HG02759 (cell line): ENCODE measurements around the gene NID1.
"Not testable (repeated sequence)": the region's sequence is repeated elsewhere in the genome, so short reads cannot be mapped to it uniquely, and the experiment has no call there.

Experiments
- ATAC-seq: cut with Tn5 transposase; IDR thresholded peaks from one replicate; pipeline ENCODE4 v1.9.1; 2021; ENCODE audit warnings: mild to moderate bottlenecking, moderate library complexity; ENCODE audit not compliant: unreplicated experiment

Gene NID1

DNA sequence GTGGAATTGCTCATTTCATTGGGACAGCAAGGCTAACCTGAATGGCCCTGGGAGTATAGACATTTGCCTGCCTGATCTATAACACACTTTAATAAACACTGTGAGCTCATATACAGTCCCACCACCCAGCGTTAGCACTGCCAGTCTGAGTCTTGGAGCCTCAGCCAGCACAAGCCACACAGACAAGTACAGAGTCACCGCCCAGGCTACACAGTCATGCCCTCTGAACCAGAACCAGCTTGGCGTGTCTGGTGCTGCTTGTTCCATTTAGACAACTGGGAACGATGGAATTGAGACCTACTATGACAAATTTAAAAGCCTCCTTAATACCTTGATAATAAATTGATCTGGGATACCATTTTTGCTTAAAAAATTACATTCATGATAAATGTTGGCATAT lies 31.6 kb downstream of the NID1 start:
- no peak for ATAC-seq

DNA sequence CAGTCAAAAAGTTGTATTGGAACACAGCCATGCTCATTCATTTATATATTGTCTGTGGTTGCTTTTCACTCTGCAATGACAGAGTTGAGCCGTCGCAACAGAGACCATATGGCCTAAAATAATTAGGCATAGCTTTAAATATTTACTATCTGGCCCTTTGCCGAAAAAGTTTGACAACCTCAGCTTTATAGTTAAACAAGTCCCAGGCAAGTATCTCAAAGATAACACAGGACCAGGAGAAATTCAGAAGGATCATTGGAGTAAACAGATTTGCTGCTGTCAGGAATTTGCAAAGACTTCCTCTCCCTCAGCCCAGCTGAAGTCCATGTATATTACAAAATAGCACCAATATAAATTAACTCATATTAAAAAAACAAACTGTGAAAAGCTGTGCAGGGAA lies 34.4 kb downstream of the NID1 start:
- no peak for ATAC-seq

DNA sequence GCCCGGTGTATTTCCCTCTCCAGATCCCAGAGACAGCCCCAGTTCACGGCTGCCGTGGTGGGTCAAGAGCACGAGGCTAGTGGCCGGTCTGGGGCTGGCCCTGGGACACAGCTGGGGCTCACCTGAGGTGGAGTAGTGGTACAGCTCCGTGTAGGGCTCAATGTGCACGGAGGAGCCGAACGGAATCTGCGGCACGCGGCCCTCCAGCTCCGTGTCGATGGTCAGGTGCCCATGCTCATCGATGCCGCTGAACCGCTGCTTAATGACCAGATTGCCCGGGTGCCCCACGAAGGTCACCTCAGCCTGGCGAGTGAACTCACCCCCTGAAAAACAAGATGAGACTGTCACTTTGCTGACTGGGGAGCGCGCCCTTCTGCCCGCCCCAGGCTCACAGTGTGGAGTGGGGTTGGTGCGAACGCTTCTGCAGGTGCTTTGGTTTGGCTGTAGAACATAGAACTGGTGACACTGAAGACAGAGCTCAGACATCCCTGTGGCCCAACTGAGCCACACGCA lies 35.4 kb downstream of the NID1 start:
- ATAC-seq, result no peak

DNA sequence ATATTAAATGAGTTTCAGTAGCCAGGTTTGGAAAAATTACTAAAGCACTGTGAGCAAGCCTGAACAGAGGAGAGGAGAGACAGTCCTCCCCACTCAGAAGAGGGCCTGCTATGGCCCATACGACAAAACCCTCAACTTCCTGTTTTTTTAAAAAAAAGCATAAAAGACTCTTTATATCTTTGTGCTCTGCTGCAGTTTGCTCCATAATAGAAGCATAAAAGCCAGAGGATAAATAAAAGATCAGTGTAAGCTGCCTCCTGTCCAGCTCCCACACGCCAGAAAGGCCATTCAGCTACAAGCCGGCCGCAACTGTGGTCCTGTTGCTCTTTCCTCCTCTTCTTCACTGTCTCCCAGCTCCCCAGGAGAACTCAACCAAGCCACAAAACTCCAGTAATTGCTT lies 37.8 kb downstream of the NID1 start:
- no peak for ATAC-seq

DNA sequence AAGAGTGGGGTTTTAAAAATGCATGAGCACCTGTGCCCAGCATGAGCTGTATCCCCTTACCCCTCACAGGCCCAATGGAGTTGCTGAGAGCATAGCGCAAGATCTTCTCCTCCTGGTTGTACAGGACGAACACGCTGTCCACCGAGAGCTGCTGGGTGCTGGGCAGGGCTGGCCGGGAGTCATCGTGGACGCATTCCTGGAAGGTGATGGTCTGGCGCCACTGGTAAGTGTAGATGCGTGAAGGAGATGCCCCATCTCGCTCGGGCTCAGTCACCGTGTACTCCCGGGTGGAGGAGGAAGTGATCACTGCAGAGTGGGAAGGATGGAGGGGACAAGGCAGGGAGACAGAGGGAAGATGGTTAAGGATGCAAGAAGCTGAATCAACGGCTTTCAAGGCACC lies 39.1 kb downstream of the NID1 start:
- ATAC-seq, result no peak

DNA sequence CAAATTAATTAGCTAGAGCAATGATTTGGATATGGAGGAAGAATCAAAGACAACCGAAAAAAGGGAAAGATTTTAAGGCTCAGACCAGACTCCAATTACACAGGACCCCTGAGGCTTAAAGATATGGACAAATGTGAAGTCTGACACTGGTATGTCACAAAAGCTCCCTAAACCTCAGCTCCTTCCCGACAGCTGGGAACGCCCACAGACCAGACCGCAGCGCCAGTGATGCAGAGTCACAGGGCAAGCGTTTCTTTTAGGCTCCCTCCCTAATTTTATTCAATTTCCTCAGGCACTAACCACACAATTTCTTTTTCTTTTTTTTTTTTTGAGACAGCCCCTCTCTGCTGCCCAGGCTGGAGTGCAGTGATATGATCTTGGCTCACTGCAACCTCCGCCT lies 40.2 kb downstream of the NID1 start:
- ATAC-seq, result no peak

DNA sequence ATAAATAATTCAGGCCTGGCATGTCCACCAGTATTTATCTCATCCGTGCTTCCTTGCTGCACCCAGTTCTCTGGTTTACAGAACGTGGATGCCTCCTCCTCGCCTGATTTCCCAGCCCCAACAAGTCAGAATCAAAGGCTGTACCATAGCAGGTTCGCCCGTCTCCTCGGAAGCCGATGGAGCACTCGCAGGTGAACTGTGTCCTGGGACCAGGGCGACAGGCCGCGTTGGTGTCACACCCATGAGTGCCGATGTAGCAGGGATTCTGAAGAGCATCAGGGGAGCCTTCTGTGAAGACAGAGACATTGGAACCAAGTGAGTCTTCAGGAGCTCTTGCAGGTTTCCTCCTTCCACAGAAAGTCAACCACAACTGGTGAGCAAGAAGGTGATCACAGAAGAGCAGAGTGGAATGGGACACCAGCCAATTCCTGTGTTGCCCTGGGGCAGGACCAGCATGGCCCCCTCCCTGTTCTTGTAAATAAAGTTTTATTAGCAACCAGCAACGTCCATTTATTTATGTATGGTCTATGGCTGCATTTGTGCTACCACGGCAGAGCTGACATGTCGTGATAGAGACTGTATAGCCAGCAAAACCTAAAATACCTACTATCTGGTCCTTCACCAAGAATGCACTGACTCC lies 40.8 kb downstream of the NID1 start:
- ATAC-seq, result no peak

DNA sequence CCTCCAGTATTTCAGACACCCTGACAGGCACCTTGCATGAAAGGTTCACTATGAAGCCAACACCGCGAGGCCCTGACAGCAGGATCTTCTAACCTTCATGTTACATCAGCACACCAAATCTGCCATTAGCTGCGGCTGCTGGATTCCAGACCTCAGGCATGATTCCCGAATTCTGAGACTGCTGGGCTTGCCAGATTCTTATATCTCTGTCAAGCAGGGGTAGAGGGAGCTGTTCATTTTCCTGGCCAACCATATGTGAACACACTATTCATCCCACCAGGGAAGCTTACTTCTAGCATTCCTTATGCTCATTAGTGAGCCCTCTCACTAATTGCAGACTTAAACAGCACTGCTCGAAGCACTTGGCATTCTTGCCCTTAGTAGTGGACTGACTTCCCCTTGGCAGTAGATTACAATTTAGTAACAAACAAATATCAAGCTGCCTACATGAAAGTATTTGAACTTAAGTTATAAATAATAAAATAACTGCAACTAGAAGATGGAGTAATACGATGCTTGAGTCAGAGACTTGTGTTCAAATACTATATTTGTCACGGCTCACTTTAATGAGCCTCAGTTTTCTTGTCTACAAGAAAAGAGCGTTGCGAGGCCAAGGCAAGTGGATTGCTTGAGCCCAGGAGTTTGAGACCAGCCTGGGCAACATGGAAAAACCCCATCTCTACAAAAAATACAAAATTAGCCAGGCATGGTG lies 43.3 kb downstream of the NID1 start:
- ATAC-seq, result no peak

DNA sequence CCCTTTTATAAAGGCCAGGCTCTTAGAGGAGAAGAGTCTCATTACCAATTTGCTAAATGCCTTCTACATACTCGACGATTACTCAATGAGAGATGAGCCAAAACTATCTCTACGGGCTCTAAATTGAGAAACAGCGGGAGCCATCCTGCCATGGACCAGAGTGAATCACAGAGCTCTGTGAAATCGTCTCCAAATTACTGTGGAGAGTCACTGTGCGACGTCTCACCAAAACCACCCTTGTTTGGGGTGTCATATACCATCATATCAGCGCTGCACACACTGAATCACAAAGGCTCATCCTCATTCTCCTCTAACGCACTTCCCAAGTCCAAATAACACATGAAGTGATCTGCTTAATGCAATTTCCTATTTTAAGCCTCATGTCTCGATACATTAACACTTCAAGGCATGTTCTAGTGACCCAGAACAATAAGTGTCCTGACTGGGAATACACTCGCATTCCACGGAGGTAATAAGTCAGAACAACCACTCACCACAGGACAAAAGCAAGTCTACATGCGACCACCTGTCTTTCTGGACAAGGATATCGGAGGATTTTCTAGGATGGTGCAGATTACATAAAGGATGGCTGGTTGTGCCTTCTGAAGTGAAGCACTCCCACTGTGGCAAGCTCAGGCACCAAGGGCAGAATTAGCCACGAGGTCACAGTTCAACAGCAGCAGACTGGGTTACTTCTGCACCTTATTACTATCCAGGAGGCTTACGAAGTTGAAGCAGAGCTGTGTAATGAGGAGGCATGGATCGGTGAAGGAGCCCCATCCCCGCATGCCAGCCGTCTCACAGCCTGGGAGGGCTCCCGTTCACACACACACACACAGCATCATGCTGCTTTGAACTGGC lies 44.3 kb downstream of the NID1 start:
- no peak for ATAC-seq

DNA sequence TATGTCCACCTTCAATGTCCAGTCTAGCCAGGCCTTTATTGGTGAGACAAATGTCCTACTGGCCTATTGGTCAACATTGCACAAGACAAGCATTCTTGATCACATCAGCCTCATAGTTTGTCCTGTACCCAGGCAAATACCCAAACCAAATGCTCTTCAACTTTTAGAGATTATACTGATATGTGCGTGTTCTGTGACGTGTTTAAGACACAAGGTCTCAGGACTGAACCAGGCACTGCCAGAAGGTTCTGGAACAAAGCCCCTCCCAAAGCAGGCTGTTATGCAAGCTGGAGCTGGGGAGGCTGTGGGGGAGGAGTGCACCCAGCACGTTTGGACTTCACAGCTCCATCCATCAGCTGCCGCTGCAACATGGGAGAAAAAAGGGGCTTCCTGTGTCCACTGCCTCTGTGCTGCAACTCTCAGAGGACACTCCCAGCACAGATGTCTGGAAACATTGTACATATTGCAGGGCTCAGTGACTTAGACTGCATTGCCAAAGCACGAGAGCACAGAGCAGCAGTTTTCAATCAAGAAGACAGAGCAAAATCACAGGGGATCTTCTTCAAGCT lies 45.9 kb downstream of the NID1 start:
- ATAC-seq, result no peak

DNA sequence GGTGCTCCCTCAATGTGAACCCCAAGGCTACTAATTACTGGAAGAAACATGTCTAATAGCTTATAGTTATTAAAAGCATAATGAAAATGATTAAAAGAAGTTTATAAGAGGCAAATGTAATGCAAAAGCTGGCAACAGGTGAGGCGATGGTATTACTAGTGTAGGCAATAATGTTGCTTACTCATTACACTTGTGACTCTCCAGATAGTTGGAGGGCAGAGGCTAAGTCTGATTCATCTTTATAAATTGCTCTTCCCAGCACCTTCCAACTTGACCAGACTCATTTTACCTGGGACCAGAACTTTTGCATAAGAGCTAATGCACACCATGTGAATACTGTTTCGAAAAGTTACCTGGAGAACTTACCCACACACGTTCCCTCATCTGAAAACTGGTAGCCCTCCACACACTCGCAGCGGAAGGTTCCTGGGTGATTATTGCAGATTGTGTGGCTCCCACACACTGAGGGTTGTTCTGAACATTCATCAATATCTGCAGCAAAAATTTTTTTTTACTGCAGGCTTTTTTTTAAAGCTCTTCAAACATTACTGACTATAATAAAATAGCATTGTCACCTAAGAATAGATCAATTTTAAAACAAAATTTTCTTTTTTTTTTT lies 48.0 kb downstream of the NID1 start:
- no peak for ATAC-seq

DNA sequence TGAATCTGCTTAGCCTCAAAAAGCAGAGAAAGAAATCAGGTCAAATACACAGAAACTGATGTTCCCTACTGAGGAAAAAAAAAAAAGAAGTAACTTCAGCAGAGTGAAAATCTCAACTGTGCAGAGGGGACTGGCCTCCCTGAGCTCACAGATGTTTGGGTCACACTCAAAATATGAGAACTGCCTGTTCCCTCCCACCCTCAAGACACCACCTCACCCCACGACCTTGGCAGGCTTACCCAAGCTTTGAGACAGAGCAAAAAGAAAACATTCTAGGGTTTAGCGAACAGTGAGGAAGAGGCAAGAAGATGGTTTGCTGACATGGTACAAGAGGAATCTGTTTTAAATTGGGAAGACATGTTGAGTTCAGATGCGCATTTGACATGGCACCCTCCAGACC lies 48.8 kb downstream of the NID1 start:
- ATAC-seq, result no peak

DNA sequence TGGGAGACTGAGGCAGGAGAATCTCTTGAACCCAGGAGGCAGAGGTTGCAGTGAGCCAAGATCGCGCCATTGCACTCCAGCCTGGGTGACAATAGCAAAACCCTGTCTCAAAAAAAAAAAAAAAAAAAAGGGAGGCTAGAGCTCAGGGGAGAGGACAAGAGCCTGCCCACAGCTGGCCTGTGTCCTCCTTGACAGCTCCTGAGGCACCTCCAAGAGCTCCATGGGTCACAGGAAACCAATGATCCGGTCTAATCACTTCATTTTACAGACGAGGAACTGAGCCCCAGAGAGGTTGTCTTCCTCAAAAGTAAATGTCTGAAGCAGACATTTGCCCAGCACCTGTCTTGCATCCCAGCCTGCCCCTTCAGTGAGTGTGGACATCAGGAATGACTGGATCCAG lies 49.4 kb downstream of the NID1 start:
- no peak for ATAC-seq

DNA sequence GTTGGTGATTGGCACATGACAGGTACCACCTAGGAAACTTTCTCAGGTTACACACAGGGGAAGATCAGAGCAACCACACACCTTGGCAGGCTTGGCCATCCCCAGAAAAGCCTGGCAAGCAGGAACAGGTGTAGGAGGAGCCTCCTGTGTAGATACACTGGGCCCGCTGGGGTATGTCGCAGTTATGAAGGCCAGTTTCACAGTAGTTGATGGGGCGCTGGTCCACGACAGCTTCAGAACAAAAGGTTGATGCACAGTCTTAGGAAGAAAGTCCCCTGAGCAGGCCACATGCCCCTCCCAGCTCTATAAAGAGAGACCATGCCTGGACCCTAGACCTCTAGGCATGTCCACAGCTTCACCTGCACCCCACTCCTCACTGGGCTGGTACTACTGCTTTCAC lies 51.6 kb downstream of the NID1 start:
- ATAC-seq, result no peak

DNA sequence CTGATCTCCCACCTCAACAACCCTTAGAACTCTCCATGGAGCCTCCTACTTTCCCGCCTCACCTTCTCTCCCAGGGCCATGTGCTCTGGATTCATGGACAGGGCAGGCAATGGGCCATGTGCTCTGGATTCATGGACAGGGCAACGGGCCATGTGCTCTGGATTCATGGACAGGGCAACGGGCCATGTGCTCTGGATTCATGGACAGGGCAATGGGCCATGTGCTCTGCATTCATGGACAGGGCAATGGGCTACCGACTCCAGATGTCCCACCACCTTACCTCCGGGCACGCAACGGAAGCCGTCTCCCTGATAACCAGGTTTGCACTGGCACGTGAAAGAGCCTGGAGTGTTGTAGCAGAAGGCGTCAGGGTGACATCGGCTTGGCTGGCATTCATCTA lies 53.2 kb downstream of the NID1 start:
- no peak for ATAC-seq

DNA sequence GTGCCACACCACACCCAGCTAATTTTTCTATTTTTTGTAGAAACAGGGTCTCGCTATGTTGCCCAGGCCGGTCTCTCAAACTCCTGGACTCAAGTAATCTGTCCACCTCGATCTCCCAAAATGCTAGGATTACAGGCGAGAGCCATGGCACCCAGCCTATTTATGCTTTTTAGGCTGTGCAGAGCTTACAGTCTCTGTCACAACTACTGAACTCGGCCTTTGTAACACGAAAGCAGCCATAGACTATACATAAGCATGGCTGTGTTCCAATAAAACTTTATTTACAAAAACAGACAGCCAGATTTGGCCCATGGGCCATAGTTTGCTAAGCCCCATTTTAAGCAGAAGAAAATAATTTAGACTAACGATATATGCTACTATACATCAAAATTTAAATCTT lies 54.4 kb downstream of the NID1 start:
- no peak for ATAC-seq

DNA sequence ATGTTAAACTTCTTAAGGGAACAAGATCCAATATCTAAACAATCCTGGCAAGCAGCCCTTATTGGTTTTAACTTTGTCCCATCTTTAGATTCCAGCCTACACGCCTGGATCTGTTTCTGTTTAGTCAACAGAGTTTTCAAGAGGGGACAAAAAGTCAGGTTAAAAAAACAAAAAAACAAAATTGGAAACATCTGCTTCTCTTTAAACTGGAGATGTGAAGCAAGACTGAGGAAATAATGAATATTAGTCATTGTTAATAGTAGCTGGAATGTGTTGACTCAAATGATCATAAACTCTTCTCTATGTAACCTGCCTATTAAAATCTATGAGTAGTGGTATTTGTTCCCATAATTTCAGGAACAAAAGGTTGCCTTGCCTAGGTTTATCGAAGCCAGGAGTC lies 55.0 kb downstream of the NID1 start:
- no peak for ATAC-seq

DNA sequence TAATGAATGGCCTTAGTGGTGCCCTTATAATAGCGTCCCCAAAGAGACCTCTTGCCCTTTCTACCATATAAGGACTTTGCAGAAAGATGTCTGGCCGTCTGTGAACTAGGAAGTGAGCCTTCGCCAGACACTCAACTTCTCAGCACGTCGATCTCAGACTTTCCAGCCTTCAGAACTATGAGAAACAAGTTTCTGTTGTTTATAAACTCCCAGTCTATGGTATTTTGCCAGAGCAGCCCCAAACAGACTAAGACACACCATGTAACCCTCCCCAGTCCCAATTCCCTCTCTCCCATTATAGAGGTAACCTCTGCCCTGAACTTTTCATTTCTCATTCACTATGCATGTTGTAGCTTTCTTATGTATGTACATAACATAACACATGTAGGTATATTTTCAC lies 55.7 kb downstream of the NID1 start:
- no peak for ATAC-seq

DNA sequence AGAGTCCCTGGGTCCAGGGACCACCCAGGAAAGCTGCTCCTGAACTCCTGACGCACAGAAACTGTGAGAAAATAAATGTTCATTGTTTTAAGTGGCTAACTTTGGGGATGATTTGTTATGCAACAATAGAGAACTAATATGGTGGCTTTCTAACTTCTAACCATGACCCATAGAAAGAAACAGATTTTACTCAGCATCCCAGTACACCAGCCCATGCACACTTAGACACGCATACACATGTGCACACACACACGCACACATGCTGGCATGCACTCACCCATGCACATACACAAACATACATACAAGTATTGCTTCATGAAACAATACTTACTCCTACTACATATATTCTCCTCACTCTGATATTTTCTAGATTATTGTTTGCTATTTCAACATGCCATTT lies 57.1 kb downstream of the NID1 start:
- no peak for ATAC-seq

DNA sequence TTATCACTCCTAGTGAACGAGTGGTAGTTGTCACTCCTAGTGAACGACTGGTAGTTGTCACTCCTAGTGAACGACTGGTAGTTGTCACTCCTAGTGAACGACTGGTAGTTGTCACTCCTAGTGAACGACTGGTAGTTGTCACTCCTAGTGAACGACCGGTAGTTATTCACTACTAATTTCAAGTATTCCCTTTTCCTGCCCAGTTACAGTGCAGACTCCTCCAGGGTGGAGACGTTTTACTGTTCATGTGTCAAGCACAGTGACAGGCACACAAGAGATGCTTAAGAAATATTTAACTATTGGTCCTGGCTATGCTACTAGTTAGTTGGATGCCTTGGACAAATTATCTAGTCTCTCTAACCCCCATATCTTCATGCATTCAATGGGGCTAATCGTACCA lies 61.8 kb downstream of the NID1 start:
- not testable (repeated sequence) for ATAC-seq

DNA sequence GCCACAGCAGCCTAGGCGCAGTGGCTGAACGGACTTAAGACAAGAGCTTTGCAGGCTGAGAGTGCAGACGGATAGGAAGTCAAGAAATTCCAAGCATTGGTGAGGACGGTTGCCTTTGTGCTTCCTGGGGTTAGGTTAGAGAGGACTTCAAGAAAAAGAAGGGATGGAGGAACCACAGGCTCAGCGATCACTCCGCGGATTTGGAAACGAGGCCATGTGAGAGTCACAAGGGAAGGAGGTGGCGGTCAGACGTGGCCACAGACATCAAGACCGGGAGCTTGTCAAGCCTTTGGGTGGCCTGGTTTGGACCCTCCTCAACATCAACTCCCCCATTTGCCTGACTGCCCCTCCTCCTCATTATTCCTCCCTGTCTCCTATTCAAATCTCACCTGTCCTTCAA lies 62.3 kb downstream of the NID1 start:
- no peak for ATAC-seq
